K562 (cell line): Measurements from ENCODE around the gene DDX46. TPM values are rescaled to one million over a fixed set of nuclear protein-coding genes. Genes with fewer than 3 reads are reported as not detected.
A peak's percentile ranks its signal among the peaks of the same experiment; 100 is the strongest.

Experiments used
- BHLHE40 ChIP-seq: IDR thresholded peaks from 2 replicates; pipeline ENCODE4 v1.6.1; 2011; ENCODE audit warnings: low read length, improper control_type of control experiment
- BMI1 ChIP-seq: fragments of 150-350 bp; IDR thresholded peaks from 2 replicates; pipeline ENCODE4 v1.6.1; 2014; ENCODE audit warnings: low read length
- BRD4 ChIP-seq: fragments of 200-600 bp; sonication (generic); IDR thresholded peaks from 2 replicates; pipeline ENCODE4 v1.6.1; 2017; ENCODE audit warnings: inconsistent platforms
- DDX20 ChIP-seq: fragments of 450-650 bp; IDR thresholded peaks from 2 replicates; pipeline ENCODE4 v1.6.1; 2016; ENCODE audit warnings: missing genetic modification characterization, low read depth, mild to moderate bottlenecking, missing compliant biosample characterization, moderate library complexity
- E2F6 ChIP-seq, 2 experiments: IDR thresholded peaks; 2 replicates each; pipeline ENCODE4 v1.6.1; 2011; ENCODE audit warnings: borderline replicate concordance in 1 of 2, control low read depth in 1 of 2, low read depth in 1 of 2, low read length in 1 of 2, mild to moderate bottlenecking in 1 of 2, mixed read lengths in 1 of 2, moderate library complexity in 1 of 2; ENCODE audit not compliant: insufficient read depth in 1 of 2, insufficient read length in 1 of 2, poor library complexity in 1 of 2, severe bottlenecking in 1 of 2; ENCODE audit errors: extremely low read depth in 1 of 2
- EHMT2 ChIP-seq: fragments of 450-650 bp; IDR thresholded peaks from 2 replicates; pipeline ENCODE4 v1.6.1; 2018; ENCODE audit warnings: antibody characterized with exemption
- EZH2 ChIP-seq: IDR thresholded peaks from 2 replicates; pipeline ENCODE4 v1.6.1; 2012; ENCODE audit warnings: low read depth, mild to moderate bottlenecking, inconsistent platforms, low read length, borderline replicate concordance
- GTF2E2 ChIP-seq: fragments of 200-800 bp; sonication (Bioruptor generic); IDR thresholded peaks from 2 replicates; pipeline ENCODE4 v1.6.1; 2016; ENCODE audit warnings: missing genetic modification characterization, missing compliant biosample characterization
- KAT7 ChIP-seq: sonication (generic); formaldehyde crosslinking; IDR thresholded peaks from 2 replicates; pipeline ENCODE4 v1.8.0; 2022; ENCODE audit warnings: missing genetic modification reagents, mild to moderate bottlenecking, borderline replicate concordance
- KDM5B ChIP-seq: fragments of 200-600 bp; sonication (generic); IDR thresholded peaks from 2 replicates; pipeline ENCODE4 v1.6.1; 2012; ENCODE audit warnings: low read depth, mild to moderate bottlenecking, moderate library complexity, low read length, control low read depth, inconsistent platforms; ENCODE audit not compliant: insufficient replicate concordance
- NFATC3 ChIP-seq: fragments of 450-650 bp; IDR thresholded peaks from 2 replicates; pipeline ENCODE4 v1.6.1; 2017; ENCODE audit warnings: mild to moderate bottlenecking
- NFE2 ChIP-seq: IDR thresholded peaks from 2 replicates; pipeline ENCODE4 v1.6.1; 2014; ENCODE audit warnings: antibody characterized with exemption, low read depth
- NONO ChIP-seq, 2 experiments: fragments of 200-400 bp in 1 of 2; fragments of 450-650 bp in 1 of 2; formaldehyde crosslinking in 1 of 2; IDR thresholded peaks; 2 replicates each; pipeline ENCODE4 v1.6.1; 2017; ENCODE audit warnings: low read depth in 2 of 2, mild to moderate bottlenecking in 2 of 2, moderate library complexity in 2 of 2, low read length in 1 of 2
- NR1H2 ChIP-seq: sonication (generic); formaldehyde crosslinking; IDR thresholded peaks from 2 replicates; pipeline ENCODE4 v1.4.0; 2020; ENCODE audit warnings: mild to moderate bottlenecking, missing genetic modification reagents
- POLR2AphosphoS5 ChIP-seq: IDR thresholded peaks from 2 replicates; pipeline ENCODE4 v1.6.1; 2011; ENCODE audit warnings: mild to moderate bottlenecking, low read depth, low read length, moderate library complexity; ENCODE audit not compliant: control insufficient read depth, insufficient read depth
- RBFOX2 ChIP-seq: fragments of 200-400 bp; formaldehyde crosslinking; IDR thresholded peaks from 2 replicates; pipeline ENCODE4 v1.6.1; 2017; ENCODE audit warnings: low read depth, mild to moderate bottlenecking, low read length, moderate library complexity
- SRSF9 ChIP-seq: fragments of 200-400 bp; formaldehyde crosslinking; IDR thresholded peaks from 2 replicates; pipeline ENCODE4 v1.6.1; 2017; ENCODE audit warnings: low read depth, low read length, borderline replicate concordance
- TAF15 ChIP-seq: fragments of 200-400 bp; formaldehyde crosslinking; IDR thresholded peaks from 2 replicates; pipeline ENCODE4 v1.6.1; 2017; ENCODE audit warnings: mild to moderate bottlenecking, low read depth, low read length, moderate library complexity
- TGIF2 ChIP-seq: sonication (generic); formaldehyde crosslinking; IDR thresholded peaks from 2 replicates; pipeline ENCODE4 v1.8.1; 2022; ENCODE audit warnings: mild to moderate bottlenecking, missing genetic modification reagents, moderate library complexity
- TRIM24 ChIP-seq, 2 experiments: fragments of 450-650 bp; IDR thresholded peaks; 2 replicates each; pipeline ENCODE4 v1.6.1; 2016
- YY1 ChIP-seq, 3 experiments: IDR thresholded peaks; 2 replicates each; pipeline ENCODE4 v1.6.1; 2011; ENCODE audit warnings: low read length in 2 of 3, mild to moderate bottlenecking in 2 of 3, moderate library complexity in 2 of 3, borderline replicate concordance in 1 of 3, control low read depth in 1 of 3, low read depth in 1 of 3; ENCODE audit not compliant: insufficient read depth in 3 of 3, insufficient replicate concordance in 2 of 3, control insufficient read depth in 1 of 3, insufficient read length in 1 of 3; ENCODE audit errors: extremely low read depth in 1 of 3
- ZNF121 ChIP-seq: sonication (generic); formaldehyde crosslinking; conservative IDR thresholded peaks from 2 replicates; pipeline ENCODE4 v1.8.0; 2022; ENCODE audit warnings: missing genetic modification reagents
- ZNF134 ChIP-seq: fragments of 250-450 bp; sonication (Bioruptor Pico); conservative IDR thresholded peaks from 2 replicates; pipeline ENCODE4 v1.4.0; 2020
- ZNF232 ChIP-seq: sonication (generic); formaldehyde crosslinking; IDR thresholded peaks from 2 replicates; pipeline ENCODE4 v1.8.0; 2022; ENCODE audit warnings: mild to moderate bottlenecking, missing genetic modification reagents
- ZNF347 ChIP-seq: fragments of 450-650 bp; formaldehyde crosslinking; IDR thresholded peaks from 2 replicates; pipeline ENCODE4 v1.4.0; 2020; ENCODE audit warnings: low read depth, mild to moderate bottlenecking, moderate library complexity
- ZNF785 ChIP-seq: fragments of 250-450 bp; sonication (Bioruptor Pico); IDR thresholded peaks from 2 replicates; pipeline ENCODE4 v1.4.0; 2020; ENCODE audit warnings: mild to moderate bottlenecking
- polyA plus RNA-seq, 8 experiments: library from polyadenylated mRNA; depleted of rRNA in 4 of 8; stranded (reverse) in 5 of 8; unstranded in 3 of 8; fragments of >200 nt; fragmentation: Nextera tagmentation in 2 of 8; fragmentation: Illumina TruSeq in 1 of 8; extraction: Ambion mirVana in 2 of 8; extraction: Trizol in 1 of 8; gene quantifications; 2 replicates each; pipeline versions ENCODE4 v1.2.1 to v1.2.3, GENCODE V29; 2011 to 2014; ENCODE audit warnings: inconsistent platforms in 1 of 8, missing spikeins in 1 of 8
- total RNA-seq, 7 experiments: library from RNA; depleted of rRNA in 6 of 7; stranded (reverse); fragments of >200 nt in 6 of 7; fragmentation: Illumina TruSeq in 2 of 7; extraction: Trizol in 2 of 7; gene quantifications; 2 replicates each; pipeline versions ENCODE4 v1.2.1 to v1.2.3, GENCODE V29; 2011 to 2021; ENCODE audit warnings: low replicate concordance in 1 of 7
- TF ChIP-seq, protein P1 (sequence below): fragments of 450-650 bp; IDR thresholded peaks from 2 replicates; pipeline ENCODE4 v1.6.1; 2016; ENCODE audit warnings: antibody characterized with exemption

Gene DDX46
- total and polyA plus RNA-seq, 9 of the 15 experiments (the other 6 are each of a cell fraction or from before 2014, with no cell fraction given), result 26.2 to 99.0 (median 76.4) TPM

DNA sequence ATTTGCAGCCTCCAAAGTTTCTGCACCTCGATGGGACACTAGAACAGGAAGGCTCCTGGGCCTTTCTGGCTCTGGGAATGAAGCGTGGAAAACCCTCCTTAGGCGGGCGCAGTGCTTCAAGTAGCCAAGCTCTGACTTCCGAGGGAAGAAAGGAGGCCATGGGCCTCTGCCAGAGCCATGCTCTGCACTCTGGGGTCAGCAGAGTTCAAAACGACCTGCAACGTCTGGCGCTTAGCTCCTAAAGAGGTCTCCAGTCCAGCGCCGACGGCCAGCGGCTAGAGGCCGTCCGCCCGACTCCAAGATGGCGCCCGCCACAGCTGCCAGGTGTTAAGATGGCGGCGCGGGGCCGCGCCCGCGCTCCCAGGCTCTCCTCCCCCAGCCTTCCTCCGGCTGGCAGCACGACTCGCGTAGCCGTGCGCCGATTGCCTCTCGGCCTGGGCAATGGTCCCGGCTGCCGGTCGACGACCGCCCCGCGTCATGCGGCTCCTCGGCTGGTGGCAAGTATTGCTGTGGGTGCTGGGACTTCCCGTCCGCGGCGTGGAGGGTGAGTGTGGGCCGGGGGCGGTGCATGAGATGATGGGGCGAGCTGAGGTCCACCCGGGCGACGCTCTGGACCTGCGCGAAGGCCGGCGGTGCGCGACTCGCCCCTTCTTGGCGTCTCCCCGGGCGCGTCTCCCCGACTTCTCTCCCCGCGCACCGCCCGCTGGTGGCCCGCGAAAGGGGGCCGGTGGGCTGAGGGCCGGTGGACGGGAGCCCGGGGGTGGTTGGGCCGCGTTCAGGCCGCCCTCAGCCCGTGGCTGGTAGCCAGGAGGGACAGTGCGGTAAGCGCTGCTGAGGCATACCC is 115.6 kb downstream of the DDX46 start, which contains the start of gene TXNDC15 (continued):
- TF ChIP-seq ZNF232, result no peak
- no peak for TF ChIP-seq BHLHE40
- 0 out of 2 replicates have a peak, but pooled peaks have one; percentile 7 for TF ChIP-seq BRD4
- TF ChIP-seq NONO (IDR thresholded peaks at IDR 0.05; ENCODE audit: low read depth in 2 of 2, low read length in 1 of 2), result peak; percentile 42 to 90; a peak in 2 of 4 replicates
- TF ChIP-seq E2F6 (IDR thresholded peaks at IDR 0.05; ENCODE audit: borderline replicate concordance in 1 of 2, extremely low read depth in 1 of 2, insufficient read depth in 1 of 2, insufficient read length in 1 of 2, low read depth in 1 of 2, low read length in 1 of 2, poor library complexity in 1 of 2, severe bottlenecking in 1 of 2), result peak in 1 of 2 experiments; percentile 46
- TF ChIP-seq NFE2, result no peak
- TF ChIP-seq SRSF9, result no peak
- TF ChIP-seq YY1 (IDR thresholded peaks at IDR 0.05; ENCODE audit: borderline replicate concordance in 1 of 3, control insufficient read depth in 1 of 3, extremely low read depth in 1 of 3, insufficient read depth in 3 of 3, insufficient read length in 1 of 3, insufficient replicate concordance in 2 of 3, low read depth in 1 of 3, low read length in 2 of 3), result peak; percentile 100
- TF ChIP-seq, protein P1, sequence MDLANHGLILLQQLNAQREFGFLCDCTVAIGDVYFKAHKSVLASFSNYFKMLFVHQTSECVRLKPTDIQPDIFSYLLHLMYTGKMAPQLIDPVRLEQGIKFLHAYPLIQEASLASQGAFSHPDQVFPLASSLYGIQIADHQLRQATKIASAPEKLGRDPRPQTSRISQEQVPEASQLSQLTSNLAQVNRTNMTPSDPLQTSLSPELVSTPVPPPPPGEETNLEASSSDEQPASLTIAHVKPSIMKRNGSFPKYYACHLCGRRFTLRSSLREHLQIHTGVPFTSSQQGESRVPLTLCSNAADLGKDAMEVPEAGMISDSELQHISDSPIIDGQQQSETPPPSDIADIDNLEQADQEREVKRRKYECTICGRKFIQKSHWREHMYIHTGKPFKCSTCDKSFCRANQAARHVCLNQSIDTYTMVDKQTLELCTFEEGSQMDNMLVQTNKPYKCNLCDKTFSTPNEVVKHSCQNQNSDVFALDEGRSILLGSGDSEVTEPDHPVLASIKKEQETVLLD, result no peak
- no peak for TF ChIP-seq BMI1
- no peak for TF ChIP-seq TRIM24 (IDR thresholded peaks at IDR 0.05)
- TF ChIP-seq ZNF121, result no peak
- TF ChIP-seq ZNF134, result 0 out of 2 replicates have a peak, but pooled peaks have one; percentile 15
- peak; percentile 66; the same call in 1 of the 2 replicates for TF ChIP-seq GTF2E2
- TF ChIP-seq TAF15, result no peak
- TF ChIP-seq NR1H2, result no peak
- TF ChIP-seq KDM5B, result peak; percentile 96
- no peak for TF ChIP-seq DDX20 (tag)
- TF ChIP-seq EHMT2, result no peak
- TF ChIP-seq RBFOX2, result peak; percentile 95
- TF ChIP-seq ZNF347 (CRISPR knock-in tag), result no peak
- TF ChIP-seq NFATC3, result no peak
- no peak for TF ChIP-seq EZH2
- peak; percentile 43; the same call in 1 of the 2 replicates for TF ChIP-seq POLR2AphosphoS5
- no peak for TF ChIP-seq ZNF785 (CRISPR knock-in tag)
- TF ChIP-seq KAT7 (CRISPR knock-in tag), result peak; percentile 90
- TF ChIP-seq TGIF2 (CRISPR knock-in tag), result no peak
